Measurements from ENCODE around the gene INA. TPM values are rescaled to one million over a fixed set of nuclear protein-coding genes. Genes with fewer than 3 reads are reported as not detected.

INA gene
- total RNA-seq, 2 experiments from 2014 or later, result 0.32 to 0.35 TPM

- peaks cover 7% of the 10 kb centered on the region for H3K27me3 Mint-ChIP-seq
- no peaks in the 10 kb centered on the region for H3K4me1 Mint-ChIP-seq
- ChIA-PET CTCF (interaction anchor here (0.8 kb wide), 1 partner anchor 11 kb away, joined by 3 read pairs; no protein-coding TSS in a partner anchor), POLR2A (no interaction called here)
- intact Hi-C loops (cut with DNase I, micrococcal nuclease), result no loop called here
- no peaks in the 10 kb centered on the region for H3K9me3 Mint-ChIP-seq (ENCODE audit: low read depth)
- no peak for ATAC-seq
- H3K4me3 Mint-ChIP-seq, result no peak overlapping the region
- H3K36me3 Mint-ChIP-seq (ENCODE audit: low read depth), result no peaks in the 10 kb centered on the region
- H3K27ac Mint-ChIP-seq, result no peak overlapping the region
- DNase-seq, result no peak
These were observed 18.6 kb downstream of the INA start for GRCh38 chr10:103295374-103296015.

DNA sequence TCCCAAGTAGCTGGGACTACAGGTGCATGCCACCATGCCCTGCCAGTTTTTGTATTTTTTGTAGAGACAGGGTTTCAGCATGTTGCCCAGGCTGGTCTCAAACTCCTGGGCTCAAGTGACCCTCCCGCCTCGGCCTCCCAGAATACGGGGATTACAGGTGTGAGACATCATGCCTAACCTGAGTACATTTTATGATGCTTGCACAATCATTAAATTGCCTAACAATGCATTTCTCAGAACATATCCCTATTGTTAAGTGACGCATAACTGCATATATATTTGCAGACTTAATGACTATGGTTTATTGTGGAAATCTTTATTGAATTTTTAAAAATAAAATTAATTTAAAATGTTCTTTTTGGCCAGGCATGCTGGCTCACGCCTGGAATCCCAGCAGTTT lies 30.7 kb downstream of the INA start:
- H3K27ac Mint-ChIP-seq, result no peak overlapping the region
- no peaks in the 10 kb centered on the region for H3K4me1 Mint-ChIP-seq
- H3K36me3 Mint-ChIP-seq (ENCODE audit: low read depth), result peaks cover 36% of the 10 kb centered on the region
- H3K9me3 Mint-ChIP-seq (ENCODE audit: low read depth), result no peaks in the 10 kb centered on the region
- H3K27me3 Mint-ChIP-seq, result no peaks in the 10 kb centered on the region
- H3K4me3 Mint-ChIP-seq, result no peak overlapping the region
- intact Hi-C loops (cut with DNase I, micrococcal nuclease), result no loop called here
- ChIA-PET CTCF (interaction anchor here (0.5 kb wide), 1 partner anchor 553 kb away, joined by 3 read pairs; no protein-coding TSS in a partner anchor), POLR2A (no interaction called here)
- ATAC-seq (no peak), DNase-seq (no peak)

GRCh38 chr10:103310197-103310596 lies 33.3 kb downstream of the INA start:
- intact Hi-C loops (cut with DNase I, micrococcal nuclease), result no loop called here
- DNase-seq (no peak), ATAC-seq (no peak)
- peaks cover 38% of the 10 kb centered on the region for H3K36me3 Mint-ChIP-seq (ENCODE audit: low read depth)
- no peak overlapping the region for H3K27ac Mint-ChIP-seq
- H3K4me1 Mint-ChIP-seq, result no peaks in the 10 kb centered on the region
- ChIA-PET CTCF (no interaction called here), POLR2A (no interaction called here)
- no peaks in the 10 kb centered on the region for H3K9me3 Mint-ChIP-seq (ENCODE audit: low read depth)
- no peak overlapping the region for H3K4me3 Mint-ChIP-seq
- no peaks in the 10 kb centered on the region for H3K27me3 Mint-ChIP-seq

DNA sequence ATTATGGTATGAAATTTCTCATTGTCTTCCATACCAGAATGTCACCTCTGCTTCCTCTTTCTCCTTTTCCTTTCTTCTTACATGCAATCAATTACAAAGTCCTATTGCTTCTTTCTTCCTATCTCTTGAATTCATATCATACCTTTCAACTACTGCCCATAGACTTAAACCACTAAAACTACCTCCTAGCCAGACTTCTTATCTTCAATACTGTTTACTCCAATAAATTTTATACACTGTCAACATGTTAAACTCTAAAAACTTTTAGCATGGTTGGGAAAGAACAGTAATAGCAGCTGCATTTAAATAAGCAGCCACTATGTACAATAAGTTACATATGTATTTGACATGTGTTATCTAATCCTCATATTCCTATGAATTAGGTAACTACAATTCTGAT lies 39.1 kb downstream of the INA start:
- Mint-ChIP-seq H3K27ac (no peak overlapping the region), H3K4me1 (no peaks in the 10 kb centered on the region)
- POLR2A ChIA-PET, result interaction anchor here (0.5 kb wide), 1 partner anchor 14 kb away, joined by 5 read pairs; no protein-coding TSS in a partner anchor

DNA sequence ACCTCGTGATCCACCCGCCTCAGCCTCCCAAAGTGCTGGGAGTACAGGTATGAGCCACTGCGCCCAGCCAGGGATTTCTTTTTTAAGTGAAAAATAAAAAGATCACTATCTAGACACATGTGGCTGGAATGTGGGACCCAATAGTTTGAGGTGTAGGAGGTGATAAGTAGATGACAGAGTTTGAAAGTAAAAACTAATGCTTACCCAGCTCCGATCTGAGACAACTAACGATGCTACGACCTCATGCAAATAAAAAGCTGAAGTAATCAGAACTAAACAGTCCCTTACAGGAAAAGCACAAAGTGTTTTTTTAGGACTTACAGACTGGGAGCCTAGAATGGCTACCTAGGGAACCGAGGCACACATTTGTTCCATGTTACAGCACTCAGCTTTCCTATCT lies 51.0 kb downstream of the INA start:
- H3K27me3 Mint-ChIP-seq, result no peaks in the 10 kb centered on the region
- H3K36me3 Mint-ChIP-seq (ENCODE audit: low read depth), result peaks cover 33% of the 10 kb centered on the region
- DNase-seq (no peak), ATAC-seq (peak; percentile 63)
- H3K9me3 Mint-ChIP-seq (ENCODE audit: low read depth), result no peaks in the 10 kb centered on the region
- ChIA-PET POLR2A (no interaction called here), CTCF (no interaction called here)
- intact Hi-C loops (cut with DNase I, micrococcal nuclease), result no loop called here
- no peaks in the 10 kb centered on the region for H3K4me1 Mint-ChIP-seq
- H3K27ac Mint-ChIP-seq, result no peak overlapping the region
- H3K4me3 Mint-ChIP-seq, result no peak overlapping the region

More for the DNA sequence above, 39.1 kb downstream of the INA start:
- intact Hi-C loops (cut with DNase I, micrococcal nuclease), result no loop called here
- DNase-seq, result no peak
- no peak for ATAC-seq
- Mint-ChIP-seq H3K9me3 (ENCODE audit: low read depth) (no peaks in the 10 kb centered on the region), H3K36me3 (ENCODE audit: low read depth) (peaks cover 30% of the 10 kb centered on the region), H3K4me3 (no peak overlapping the region), H3K27me3 (no peaks in the 10 kb centered on the region)
- CTCF ChIA-PET, result no interaction called here

GRCh38 chr10:103333934-103334520 lies 57.1 kb downstream of the INA start:
- ATAC-seq (no peak), DNase-seq (no peak)
- ChIA-PET CTCF (interaction anchor here (0.7 to 2.3 kb wide), 14 partner anchors 8 to 582 kb away, joined by 3 to 9 read pairs (median 3); partner anchors contain the start of genes ATP5MK, BORCS7, CNNM2 and PDCD11), POLR2A (interaction anchor here (0.6 kb wide), 1 partner anchor 42 kb away, joined by 5 read pairs; no protein-coding TSS in a partner anchor)
- H3K27ac Mint-ChIP-seq, result no peak overlapping the region
- H3K4me1 Mint-ChIP-seq, result no peaks in the 10 kb centered on the region
- intact Hi-C loops (cut with DNase I, micrococcal nuclease), result loop anchor here in 1 of 2 experiments (2.0 kb wide), 2 partner anchors 417 to 499 kb away; no protein-coding TSS in a partner anchor
- no peaks in the 10 kb centered on the region for H3K27me3 Mint-ChIP-seq
- H3K9me3 Mint-ChIP-seq (ENCODE audit: low read depth), result no peaks in the 10 kb centered on the region
- H3K4me3 Mint-ChIP-seq, result no peak overlapping the region
- peaks cover 19% of the 10 kb centered on the region for H3K36me3 Mint-ChIP-seq (ENCODE audit: low read depth)

- Mint-ChIP-seq H3K9me3 (ENCODE audit: low read depth) (no peaks in the 10 kb centered on the region), H3K4me1 (no peaks in the 10 kb centered on the region), H3K27ac (no peak overlapping the region), H3K4me3 (no peak overlapping the region), H3K27me3 (no peaks in the 10 kb centered on the region), H3K36me3 (ENCODE audit: low read depth) (peaks cover 22% of the 10 kb centered on the region)
- intact Hi-C loops (cut with DNase I, micrococcal nuclease), result loop anchor here in 1 of 2 experiments (2.0 kb wide), 2 partner anchors 418 to 500 kb away; no protein-coding TSS in a partner anchor
- ATAC-seq, result no peak
- ChIA-PET CTCF (interaction anchor here (0.7 to 2.3 kb wide), 12 partner anchors 9 to 583 kb away, joined by 3 to 9 read pairs (median 3); partner anchors contain the start of genes ATP5MK, BORCS7, CNNM2 and PDCD11), POLR2A (no interaction called here)
- no peak for DNase-seq
These were observed 57.6 kb downstream of the INA start for GRCh38 chr10:103334567-103334966.

DNA sequence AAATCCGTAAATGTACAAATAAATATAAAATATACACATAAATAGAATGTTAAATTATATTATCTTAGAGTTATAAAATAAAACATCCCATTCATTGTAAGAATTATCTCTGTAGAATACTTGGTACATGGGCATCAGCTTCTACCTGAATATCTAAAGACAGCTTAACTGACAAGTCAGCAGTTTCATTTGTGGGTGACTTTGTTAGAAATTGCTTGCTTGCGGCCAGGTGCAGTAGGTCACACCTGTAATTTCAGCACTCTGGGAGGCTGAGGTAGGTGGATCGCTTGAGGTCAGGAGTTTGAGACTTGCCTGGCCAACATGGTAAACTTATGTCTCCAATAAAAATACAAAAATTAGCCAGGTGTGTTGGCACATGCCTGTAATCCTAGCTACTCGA lies 59.4 kb downstream of the INA start:
- no peaks in the 10 kb centered on the region for H3K9me3 Mint-ChIP-seq (ENCODE audit: low read depth)
- POLR2A ChIA-PET, result interaction anchor here (0.6 kb wide), 1 partner anchor 10 kb away, joined by 8 read pairs; no protein-coding TSS in a partner anchor
- no peak overlapping the region for H3K4me3 Mint-ChIP-seq
- H3K36me3 Mint-ChIP-seq (ENCODE audit: low read depth), result peaks cover 18% of the 10 kb centered on the region
- H3K27me3 Mint-ChIP-seq, result no peaks in the 10 kb centered on the region
- DNase-seq (no peak), ATAC-seq (no peak)
- CTCF ChIA-PET, result no interaction called here
- H3K27ac Mint-ChIP-seq, result no peak overlapping the region
- H3K4me1 Mint-ChIP-seq, result no peaks in the 10 kb centered on the region
- intact Hi-C loops (cut with DNase I, micrococcal nuclease), result no loop called here

Other genes starting within 250 kb of the INA start
- 10 to 100 TPM; 46.4 to 46.5 TPM for gene NT5C2, start 83.9 kb upstream of the INA start, total RNA-seq
- gene RPEL1, start 31.3 kb upstream of the INA start, total RNA-seq, result not detected
- 10 to 100 TPM; 10.4 to 14.8 TPM for gene PCGF6, start 74.0 kb downstream of the INA start, total RNA-seq
- 10 to 100 TPM; 11.2 to 11.4 TPM for gene TAF5, start 90.8 kb downstream of the INA start, total RNA-seq
- 100 to 1,000 TPM; 377 to 447 TPM for gene ATP5MK, start 119.3 kb downstream of the INA start, total RNA-seq
- gene PDCD11, start 119.5 kb downstream of the INA start, total RNA-seq, result 10 to 100 TPM; 60.6 to 73.8 TPM
- gene CALHM2, start 175.2 kb downstream of the INA start, total RNA-seq, result 10 to 100 TPM; 10.1 to 12.0 TPM
- not detected for gene CALHM1, start 181.8 kb downstream of the INA start, total RNA-seq
- gene CALHM3, start 202.1 kb downstream of the INA start, total RNA-seq, result not detected
- 1 to 10 TPM; 2.3 to 2.4 TPM for gene NEURL1, start 216.6 kb downstream of the INA start, total RNA-seq

Data from activated CD4-positive, alpha-beta T cell treated with anti-CD3 and anti-CD28 coated beads for 36 hours (primary cell).